ENCODE results near the gene MYH11. TPM values are rescaled to one million over a fixed set of nuclear protein-coding genes. Genes with fewer than 3 reads are reported as not detected.

MYH11 gene
- total and polyA plus RNA-seq, 10 of the 15 experiments (the other 5 are each of a cell fraction or from before 2014, with no cell fraction given) = 0.01 to 1.9 (median 0.13) TPM; not detected in 1

DNA sequence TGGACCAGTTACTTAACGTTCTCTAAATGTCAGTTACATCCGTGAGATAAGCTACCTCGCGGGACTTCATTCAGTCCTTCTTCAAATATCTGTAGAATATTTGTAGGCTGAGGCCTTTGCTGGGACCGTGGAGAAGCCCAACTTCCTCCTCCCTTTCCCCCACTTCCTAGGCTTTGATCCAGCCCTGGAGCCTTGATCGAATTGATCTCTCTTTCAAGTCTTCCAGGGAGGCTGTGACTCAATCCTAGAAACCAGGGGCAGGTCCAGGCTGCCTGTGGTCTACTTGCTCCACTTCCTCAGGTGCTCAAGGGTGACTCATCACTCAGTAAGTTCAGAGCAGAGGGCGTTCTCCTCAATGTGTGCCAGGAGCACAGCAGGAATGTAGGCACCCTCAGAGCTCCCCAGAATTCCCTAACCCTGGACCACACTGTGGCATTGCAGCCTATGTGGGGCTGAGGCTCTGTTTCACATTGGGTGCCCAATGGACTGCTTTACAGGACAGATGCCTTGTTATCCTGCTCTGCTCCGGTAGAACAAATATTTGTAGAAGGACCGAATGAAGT, 42.8 kb upstream of the MYH11 start:
- H3K4me1 ChIP-seq (ENCODE audit: control insufficient read depth, insufficient read depth, low read length) = peaks cover 37% of the 10 kb centered on the region
- CTCF ChIA-PET = interaction anchor here (0.6 to 1.5 kb wide), 4 partner anchors 11 to 228 kb away, joined by 3 to 4 read pairs (median 3); partner anchors contain the start of gene CEP20
- H3K27me3 ChIP-seq (replicated peaks in 1 of 2; ENCODE audit: control insufficient read depth in 2 of 2, insufficient read depth in 2 of 2, low read length in 1 of 2) = no peaks in the 10 kb centered on the region
- intact Hi-C loops (cut with micrococcal nuclease; ENCODE audit: unreplicated experiment) (loop anchor here (5.0 kb wide), 1 partner anchor 108 kb away; no protein-coding TSS in a partner anchor), in situ Hi-C loops (cut with MboI) (no loop called here)
- H3K9me3 ChIP-seq (replicated peaks; ENCODE audit: control insufficient read depth, insufficient read depth, low read length) = no peaks in the 10 kb centered on the region
- FAIRE-seq (peak; percentile 87), ATAC-seq (peak; percentile 84), DNase-seq (ENCODE audit: low read depth, low spot score) (peak; percentile 65)
- RAD21 ChIA-PET (ENCODE audit: unreplicated experiment) = interaction anchor here (2.2 kb wide), 1 partner anchor 11 kb away, joined by 6 read pairs; the partner anchor contains the start of gene CEP20
- SMC1A ChIA-PET (ENCODE audit: uncharacterized antibody, unreplicated experiment) = interaction anchor here (0.5 to 4.1 kb wide), 8 partner anchors 8 to 136 kb away, joined by 3 to 37 read pairs (median 4); partner anchors contain the start of gene CEP20
- H3K36me3 ChIP-seq (ENCODE audit: control insufficient read depth in 2 of 2, insufficient read depth in 2 of 2, low read length in 1 of 2) = no peaks in the 10 kb centered on the region
- H2AFZ ChIP-seq (ENCODE audit: control insufficient read depth, low read depth, low read length) = peak overlapping the region; percentile 70
- no TSS peak for BruUV-seq (replicated peaks)
- H3K79me2 ChIP-seq (ENCODE audit: control insufficient read depth, insufficient read depth, low read length) = no peaks in the 10 kb centered on the region
- peak overlapping the region; percentile 17; the same call in 1 of the 2 replicates for H3K9ac ChIP-seq (ENCODE audit: control insufficient read depth, insufficient read depth, low read length)
- H4K20me1 ChIP-seq (ENCODE audit: control insufficient read depth, insufficient read depth) = no peaks in the 10 kb centered on the region
- peak overlapping the region; percentile 41 for H3K27ac ChIP-seq (ENCODE audit: control insufficient read depth, insufficient read depth)
- peak overlapping the region; percentile 47 for H3K4me2 ChIP-seq (ENCODE audit: control insufficient read depth, insufficient read depth)
- POLR2A ChIA-PET = interaction anchor here (0.6 to 1.4 kb wide), 3 partner anchors 12 to 96 kb away, joined by 3 to 12 read pairs (median 6); partner anchors contain the start of gene CEP20
- 36% methylated on average over 9 of the region's 9 CpGs for WGBS (ENCODE audit: insufficient coverage, insufficient replicate concordance, low lambda C conversion rate, missing lambda C conversion rate)
- H3K4me3 ChIP-seq = no peak overlapping the region
- TF ChIP-seq DPF2 (IDR thresholded peaks at IDR 0.05) (peak; percentile 90), EP300 (IDR thresholded peaks at IDR 0.05; ENCODE audit: borderline replicate concordance in 1 of 2, control insufficient read depth in 1 of 2, low read depth in 2 of 2, low read length in 2 of 2) (0 out of 4 replicates have a peak, but pooled peaks have one; percentile 15 to 49), BACH1 (IDR thresholded peaks at IDR 0.05; ENCODE audit: borderline replicate concordance) (peak; percentile 75; the same call in 1 of the 2 replicates), NFYA (IDR thresholded peaks at IDR 0.05; ENCODE audit: borderline replicate concordance, low read depth, low read length) (no peak), PAX5 (IDR thresholded peaks at IDR 0.05; ENCODE audit: borderline replicate concordance, low read depth, low read length) (peak; percentile 68; the same call in 1 of the 2 replicates), NFXL1 (IDR thresholded peaks at IDR 0.05; ENCODE audit: borderline replicate concordance) (no peak), EGR1 (IDR thresholded peaks at IDR 0.05; ENCODE audit: borderline replicate concordance in 1 of 2, low read depth in 2 of 2, low read length in 2 of 2) (0 out of 3 replicates have a peak, but pooled peaks of 1 of the 2 experiments have one; percentile 32), NBN (IDR thresholded peaks at IDR 0.05) (no peak), ZNF274 (IDR thresholded peaks at IDR 0.05; ENCODE audit: insufficient read depth, insufficient read length) (no peak), STAT3 (IDR thresholded peaks at IDR 0.05; ENCODE audit: low read depth, low read length) (no peak), RFX5 (IDR thresholded peaks at IDR 0.05; ENCODE audit: low read depth, low read length) (no peak), EED (IDR thresholded peaks at IDR 0.05; ENCODE audit: low read depth) (peak; percentile 100), FOXM1 (IDR thresholded peaks at IDR 0.05; ENCODE audit: low read depth, low read length) (peak; percentile 51; the same call in 1 of the 2 replicates), YY1 (IDR thresholded peaks at IDR 0.05; ENCODE audit: low read depth, low read length) (no peak), NR2C2 (IDR thresholded peaks at IDR 0.05; ENCODE audit: borderline replicate concordance, control insufficient read depth, insufficient read length, low read depth) (no peak), SIX5 (IDR thresholded peaks at IDR 0.05; ENCODE audit: low read depth, low read length, severe bottlenecking) (no peak), FOXK2 (IDR thresholded peaks at IDR 0.05) (peak; percentile 9; the same call in 1 of the 2 replicates), ETV6 (conservative IDR thresholded peaks at IDR 0.05 in 1 of 2, IDR thresholded peaks at IDR 0.05 in 1 of 2; ENCODE audit: borderline replicate concordance in 1 of 2, low read depth in 1 of 2) (peak in 1 of 2 experiments; percentile 83; a peak in 2 of 4 replicates), FOS (IDR thresholded peaks at IDR 0.05; ENCODE audit: borderline replicate concordance, extremely low read depth, insufficient read length) (no peak)
- TF ChIP-seq, protein P1, sequence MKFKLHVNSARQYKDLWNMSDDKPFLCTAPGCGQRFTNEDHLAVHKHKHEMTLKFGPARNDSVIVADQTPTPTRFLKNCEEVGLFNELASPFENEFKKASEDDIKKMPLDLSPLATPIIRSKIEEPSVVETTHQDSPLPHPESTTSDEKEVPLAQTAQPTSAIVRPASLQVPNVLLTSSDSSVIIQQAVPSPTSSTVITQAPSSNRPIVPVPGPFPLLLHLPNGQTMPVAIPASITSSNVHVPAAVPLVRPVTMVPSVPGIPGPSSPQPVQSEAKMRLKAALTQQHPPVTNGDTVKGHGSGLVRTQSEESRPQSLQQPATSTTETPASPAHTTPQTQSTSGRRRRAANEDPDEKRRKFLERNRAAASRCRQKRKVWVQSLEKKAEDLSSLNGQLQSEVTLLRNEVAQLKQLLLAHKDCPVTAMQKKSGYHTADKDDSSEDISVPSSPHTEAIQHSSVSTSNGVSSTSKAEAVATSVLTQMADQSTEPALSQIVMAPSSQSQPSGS (IDR thresholded peaks at IDR 0.05; ENCODE audit: low read length) = peak; percentile 72; the same call in 1 of the 2 replicates
- TF ChIP-seq, protein P2, sequence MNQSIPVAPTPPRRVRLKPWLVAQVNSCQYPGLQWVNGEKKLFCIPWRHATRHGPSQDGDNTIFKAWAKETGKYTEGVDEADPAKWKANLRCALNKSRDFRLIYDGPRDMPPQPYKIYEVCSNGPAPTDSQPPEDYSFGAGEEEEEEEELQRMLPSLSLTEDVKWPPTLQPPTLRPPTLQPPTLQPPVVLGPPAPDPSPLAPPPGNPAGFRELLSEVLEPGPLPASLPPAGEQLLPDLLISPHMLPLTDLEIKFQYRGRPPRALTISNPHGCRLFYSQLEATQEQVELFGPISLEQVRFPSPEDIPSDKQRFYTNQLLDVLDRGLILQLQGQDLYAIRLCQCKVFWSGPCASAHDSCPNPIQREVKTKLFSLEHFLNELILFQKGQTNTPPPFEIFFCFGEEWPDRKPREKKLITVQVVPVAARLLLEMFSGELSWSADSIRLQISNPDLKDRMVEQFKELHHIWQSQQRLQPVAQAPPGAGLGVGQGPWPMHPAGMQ (IDR thresholded peaks at IDR 0.05; ENCODE audit: borderline replicate concordance) = no peak
